IMR-90 (cell line): ENCODE measurements around the gene MYO5A. TPM values are rescaled to one million over a fixed set of nuclear protein-coding genes. Genes with fewer than 3 reads are reported as not detected.

Source experiments
- ATAC-seq: fragments of 200-7000 bp; cut with Tn5 transposase; 2 replicates; pipeline ENCODE4 v1.9.1; 2020; ENCODE audit warnings: low read depth, mild to moderate bottlenecking, moderate library complexity
- BruUV-seq: library from RNA; stranded (reverse); fragments of 400-500 nt; replicated peaks from 2 replicates; lab custom pipeline; 2021; lab: Mats Ljungman, UMichigan
- CTCF ChIA-PET: fragments of 300-600 bp; formaldehyde crosslinking; extraction: SDS; loops from one replicate; lab custom pipeline; 2021; ENCODE audit warnings: antibody characterized with exemption; lab: Yijun Ruan, JAX
- POLR2A ChIA-PET: fragments of 300-600 bp; sonication (Branson Sonifier 250); formaldehyde crosslinking; loops from one replicate; lab custom pipeline; 2022; ENCODE audit warnings: antibody characterized with exemption; ENCODE audit not compliant: unreplicated experiment; lab: Charles Lee
- DNase-seq: peaks from one replicate; pipeline ENCODE4 v3.0.0; 2013
- H2AFZ ChIP-seq: replicated peaks from 2 replicates; pipeline ENCODE3; 2013; ENCODE audit warnings: low read length, mild to moderate bottlenecking; ENCODE audit not compliant: poor library complexity
- H2AK5ac ChIP-seq: 2 replicates; pipeline ENCODE4 v1.6.1; 2013; ENCODE audit warnings: low read depth, low read length, inconsistent platforms
- H2AK9ac ChIP-seq: replicated peaks from 2 replicates; pipeline ENCODE3; 2013; ENCODE audit warnings: mild to moderate bottlenecking, low read depth, low read length, moderate library complexity; ENCODE audit not compliant: poor library complexity
- H2BK120ac ChIP-seq: 2 replicates; pipeline ENCODE4 v1.6.1; 2013; ENCODE audit warnings: low read depth, low read length, inconsistent platforms
- H2BK15ac ChIP-seq: 3 replicates; pipeline ENCODE4 v1.6.1; 2013; ENCODE audit warnings: low read depth, low read length, inconsistent platforms
- H2BK20ac ChIP-seq: 2 replicates; pipeline ENCODE4 v1.6.1; 2013; ENCODE audit warnings: low read depth, mild to moderate bottlenecking, inconsistent platforms, low read length, moderate library complexity
- H2BK5ac ChIP-seq: 2 replicates; pipeline ENCODE4 v1.6.1; 2013; ENCODE audit warnings: mild to moderate bottlenecking, low read depth, low read length, inconsistent platforms; ENCODE audit not compliant: poor library complexity, severe bottlenecking
- H3K14ac ChIP-seq: replicated peaks from 2 replicates; pipeline ENCODE4 v1.6.1; 2013; ENCODE audit warnings: low read depth, low read length, inconsistent platforms
- H3K18ac ChIP-seq: 2 replicates; pipeline ENCODE4 v1.6.1; 2013; ENCODE audit warnings: low read depth, low read length, control low read depth
- H3K23ac ChIP-seq: 2 replicates; pipeline ENCODE4 v1.6.1; 2013; ENCODE audit warnings: low read depth, low read length, inconsistent platforms
- H3K27ac ChIP-seq: 2 replicates; pipeline ENCODE4 v1.5.1; 2013; ENCODE audit warnings: mild to moderate bottlenecking, control low read depth, low read length; ENCODE audit not compliant: insufficient read depth
- H3K27me3 ChIP-seq: 2 replicates; pipeline ENCODE4 v1.6.1; 2013; ENCODE audit warnings: low read length; ENCODE audit not compliant: control insufficient read depth, insufficient read depth
- H3K36me3 ChIP-seq: 2 replicates; pipeline ENCODE4 v1.6.1; 2013; ENCODE audit warnings: low read length, mixed read lengths; ENCODE audit not compliant: control insufficient read depth, insufficient read depth
- H3K4ac ChIP-seq: 2 replicates; pipeline ENCODE4 v1.6.1; 2013; ENCODE audit warnings: low read depth, low read length, inconsistent platforms
- H3K4me1 ChIP-seq: 2 replicates; pipeline ENCODE4 v1.6.1; 2013; ENCODE audit warnings: low read length, mixed read lengths; ENCODE audit not compliant: control insufficient read depth, insufficient read depth
- H3K4me2 ChIP-seq: 2 replicates; pipeline ENCODE4 v1.6.1; 2013; ENCODE audit warnings: low read depth, mild to moderate bottlenecking, control low read depth, low read length, moderate library complexity
- H3K4me3 ChIP-seq: 2 replicates; pipeline ENCODE4 v1.5.1; 2013; ENCODE audit warnings: low read depth, mild to moderate bottlenecking, control low read depth, low read length, moderate library complexity; ENCODE audit not compliant: insufficient read depth
- H3K56ac ChIP-seq: 2 replicates; pipeline ENCODE4 v1.6.1; 2013; ENCODE audit warnings: low read length, inconsistent platforms; ENCODE audit not compliant: insufficient read depth; ENCODE audit errors: extremely low read depth
- H3K79me1 ChIP-seq, 2 experiments: 2 replicates each; pipeline ENCODE4 v1.6.1; 2013; ENCODE audit warnings: low read length in 2 of 2, inconsistent platforms in 1 of 2, low read depth in 1 of 2
- H3K9ac ChIP-seq: 2 replicates; pipeline ENCODE4 v1.6.1; 2013; ENCODE audit warnings: low read depth, low read length, control low read depth
- H3K9me1 ChIP-seq: 2 replicates; pipeline ENCODE4 v1.6.1; 2013; ENCODE audit warnings: low read length, inconsistent platforms; ENCODE audit not compliant: insufficient read depth
- H3K9me3 ChIP-seq: 2 replicates; pipeline ENCODE4 v1.6.1; 2013; ENCODE audit warnings: low read length; ENCODE audit not compliant: control insufficient read depth, insufficient read depth
- H4K20me1 ChIP-seq: 2 replicates; pipeline ENCODE4 v1.6.1; 2013; ENCODE audit warnings: low read length, inconsistent platforms; ENCODE audit not compliant: insufficient read depth
- H4K5ac ChIP-seq: 2 replicates; pipeline ENCODE4 v1.6.1; 2013; ENCODE audit warnings: mild to moderate bottlenecking, low read depth, low read length, control low read depth
- H4K8ac ChIP-seq, 2 experiments: 2 replicates each; pipeline ENCODE4 v1.6.1; 2013; ENCODE audit warnings: low read depth in 2 of 2, low read length in 2 of 2, control low read depth in 1 of 2, inconsistent platforms in 1 of 2
- H4K91ac ChIP-seq: 2 replicates; pipeline ENCODE4 v1.6.1; 2013; ENCODE audit warnings: low read depth, low read length, inconsistent platforms; ENCODE audit not compliant: insufficient read depth
- CEBPB ChIP-seq: IDR thresholded peaks from 2 replicates; pipeline ENCODE4 v1.6.1; 2012; ENCODE audit warnings: low read depth, low read length, improper control_type of control experiment
- CHD1 ChIP-seq: IDR thresholded peaks from 2 replicates; pipeline ENCODE4 v1.6.1; 2012; ENCODE audit warnings: low read depth, low read length, improper control_type of control experiment
- CTCF ChIP-seq: conservative IDR thresholded peaks from 2 replicates; pipeline ENCODE4 v1.5.1; 2012; ENCODE audit warnings: mild to moderate bottlenecking, low read depth, low read length, improper control_type of control experiment
- ELK1 ChIP-seq: fragments of 150-350 bp; IDR thresholded peaks from 2 replicates; pipeline ENCODE4 v1.6.1; 2016; ENCODE audit warnings: low read depth, mild to moderate bottlenecking, low read length, moderate library complexity, borderline replicate concordance
- FOS ChIP-seq: fragments of 150-350 bp; IDR thresholded peaks from 2 replicates; pipeline ENCODE4 v1.6.1; 2016; ENCODE audit warnings: low read depth, low read length
- MAFK ChIP-seq: IDR thresholded peaks from 2 replicates; pipeline ENCODE4 v1.6.1; 2012; ENCODE audit warnings: low read depth, low read length, improper control_type of control experiment
- MXI1 ChIP-seq: IDR thresholded peaks from 2 replicates; pipeline ENCODE4 v1.6.1; 2012; ENCODE audit warnings: low read depth, mild to moderate bottlenecking, low read length, moderate library complexity, borderline replicate concordance
- POLR2A ChIP-seq: IDR thresholded peaks from 2 replicates; pipeline ENCODE4 v1.6.1; 2012; ENCODE audit warnings: mild to moderate bottlenecking, low read depth, low read length
- RAD21 ChIP-seq: IDR thresholded peaks from 2 replicates; pipeline ENCODE4 v1.6.1; 2012; ENCODE audit warnings: low read length, improper control_type of control experiment
- RCOR1 ChIP-seq: IDR thresholded peaks from 2 replicates; pipeline ENCODE4 v1.6.1; 2012; ENCODE audit warnings: mild to moderate bottlenecking, low read length, improper control_type of control experiment; ENCODE audit not compliant: insufficient replicate concordance
- SMC3 ChIP-seq: fragments of 150-350 bp; IDR thresholded peaks from 2 replicates; pipeline ENCODE4 v1.6.1; 2016; ENCODE audit warnings: low read depth, mild to moderate bottlenecking, antibody characterized with exemption, low read length, moderate library complexity
- WGBS, 2 experiments: methylation state at CpG; one replicate each; pipeline versions ENCODE4 v1.1.5 to v1.1.7; 2013; ENCODE audit warnings: missing lambda C conversion rate in 2 of 2; ENCODE audit not compliant: insufficient read length in 1 of 2; ENCODE audit errors: extremely low coverage in 2 of 2; 5-methylcytosine and 5-hydroxymethylcytosine counted together
- dilution Hi-C: fragments of 300-500 bp; cut with HindIII; formaldehyde crosslinking; loops from one replicate; pipeline ENCODE4 v1.14.3; 2018; ENCODE audit warnings: low sequenced_read_pairs; ENCODE audit not compliant: unreplicated experiment
- in situ Hi-C: fragments of 300-500 bp; cut with MboI; formaldehyde crosslinking; loops from 3 replicates; pipeline ENCODE4 v1.14.3; 2019; ENCODE audit warnings: low sequenced_read_pairs, inconsistent platforms, mixed read lengths
- intact Hi-C: fragments of 100-400 bp; cut with micrococcal nuclease; formaldehyde crosslinking; loops from 2 replicates; pipeline ENCODE4 v1.10.0; 2022
- polyA plus RNA-seq, 3 experiments: library from polyadenylated mRNA; depleted of rRNA; stranded (reverse); fragments of >200 nt; gene quantifications; 2 replicates each; pipeline ENCODE4 v1.2.3, GENCODE V29; 2012; ENCODE audit warnings: low replicate concordance in 1 of 3
- total RNA-seq: library from RNA; depleted of rRNA; stranded (reverse); fragments of >200 nt; gene quantifications from 2 replicates; pipeline ENCODE4 v1.2.3, GENCODE V29; 2012

The MYO5A gene
- total and polyA plus RNA-seq, 2 of the 4 experiments (the other 2 are of a cell fraction): 19.4 to 69.2 TPM

- Histone ChIP-seq H3K79me1 (peaks cover 13 to 31% of the 10 kb centered on the region in 2 experiments; a peak in 3 of 4 replicates), H2BK120ac (no peak overlapping the region), H2BK20ac (no peak overlapping the region), H3K4me1 (peaks cover 2% of the 10 kb centered on the region; the same call in 1 of the 2 replicates), H4K5ac (no peak overlapping the region), H4K8ac (no peak overlapping the region), H2AFZ (no peak overlapping the region), H4K20me1 (peaks cover 6% of the 10 kb centered on the region; the same call in 1 of the 2 replicates), H2AK9ac (no peak overlapping the region), H3K9me3 (no peaks in the 10 kb centered on the region), H3K9me1 (peaks cover 3% of the 10 kb centered on the region; the same call in 1 of the 2 replicates), H3K4me3 (no peak overlapping the region), H3K4me2 (no peak overlapping the region), H3K4ac (no peak overlapping the region), H3K14ac (no peak overlapping the region), H2BK15ac (no peak overlapping the region), H3K18ac (no peak overlapping the region), H3K27ac (no peak overlapping the region), H3K36me3 (no peaks in the 10 kb centered on the region), H3K9ac (no peak overlapping the region), H3K27me3 (no peaks in the 10 kb centered on the region), H2AK5ac (no peak overlapping the region), H3K56ac (no peak overlapping the region), H2BK5ac (no peak overlapping the region), H4K91ac (no peak overlapping the region), H3K23ac (no peak overlapping the region)
- TF ChIP-seq RCOR1 (no peak), CHD1 (no peak), SMC3 (no peak), ELK1 (no peak), POLR2A (no peak), RAD21 (no peak), CTCF (no peak), MXI1 (no peak), FOS (no peak), MAFK (no peak), CEBPB (no peak)
- CTCF ChIA-PET: no interaction called here
- no TSS peak for BruUV-seq
- intact Hi-C loops (no loop called here), in situ Hi-C loops (no loop called here), dilution Hi-C loops (no loop called here)
- ATAC-seq (no peak), DNase-seq (no peak)
- WGBS, 2 experiments: no CpG with 5 or more reads among the region's 1 CpG
- POLR2A ChIA-PET: no interaction called here
These were observed 26.1 kb downstream of the MYO5A start for GRCh38 chr15:52502608-52503007.
